Stimulated activated naive CD8-positive, alpha-beta T cell treated with anti-CD3 and anti-CD28 coated beads, Interleukin-15, Interleukin-2, amounts not matched to agents 100 ng/mL and 50 ng/mL, for 24 hours (primary cell): Measurements from ENCODE around the gene USH1C.

ENCODE experiments used
- H3K27ac Mint-ChIP-seq: one replicate; pipeline ENCODE4 v1.8.0; 2021; ENCODE audit warnings: mild to moderate bottlenecking, mixed read lengths
- H3K27me3 Mint-ChIP-seq: one replicate; pipeline ENCODE4 v1.8.0; 2021; ENCODE audit warnings: mixed read lengths
- H3K36me3 Mint-ChIP-seq: one replicate; pipeline ENCODE4 v1.8.0; 2021; ENCODE audit warnings: low read depth, mixed read lengths
- H3K4me1 Mint-ChIP-seq: one replicate; pipeline ENCODE4 v1.8.0; 2021; ENCODE audit warnings: low read depth, mixed read lengths
- H3K4me3 Mint-ChIP-seq: one replicate; pipeline ENCODE4 v1.8.0; 2021; ENCODE audit warnings: mild to moderate bottlenecking, mixed read lengths
- H3K9me3 Mint-ChIP-seq: one replicate; pipeline ENCODE4 v1.8.0; 2021; ENCODE audit warnings: mixed read lengths

USH1C gene

DNA sequence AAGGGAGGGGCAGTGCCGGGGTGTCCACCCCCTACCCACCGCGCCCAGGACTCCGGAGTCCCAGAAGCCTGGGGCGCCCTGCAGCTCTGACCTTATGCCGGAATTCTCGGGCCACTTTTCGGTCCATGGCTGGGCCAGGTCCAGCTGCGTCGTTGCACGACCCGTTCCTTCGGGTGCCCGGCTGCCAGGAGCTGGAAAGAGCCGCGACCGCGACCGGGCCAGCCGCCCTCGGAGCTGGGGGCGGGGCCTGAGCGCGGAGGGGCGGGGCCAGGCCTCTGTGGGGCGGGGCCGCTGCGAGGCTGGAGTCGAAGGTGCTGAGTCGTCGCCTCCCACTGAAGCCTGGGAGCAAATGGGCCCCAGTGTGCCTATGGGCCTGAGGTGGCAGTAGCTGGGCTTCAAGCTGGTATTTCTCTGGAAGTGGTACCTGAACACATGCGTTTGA, at the start of gene USH1C:
USH1C (minus strand) TSS at position 236 of the 442 bp plus-strand sequence; CDS start at position 127, 109 bp downstream.
- H3K9me3 Mint-ChIP-seq, result no peaks in the 10 kb centered on the region
- peak within 1 kb of the TSS; percentile 54 for H3K27ac Mint-ChIP-seq
- H3K4me1 Mint-ChIP-seq, result peaks cover 1% of the 10 kb centered on the region
- H3K4me3 Mint-ChIP-seq, result no peak within 1 kb of the TSS
- no peaks in the 10 kb centered on the region for H3K36me3 Mint-ChIP-seq
- H3K27me3 Mint-ChIP-seq, result peaks cover 47% of the 10 kb centered on the region

DNA sequence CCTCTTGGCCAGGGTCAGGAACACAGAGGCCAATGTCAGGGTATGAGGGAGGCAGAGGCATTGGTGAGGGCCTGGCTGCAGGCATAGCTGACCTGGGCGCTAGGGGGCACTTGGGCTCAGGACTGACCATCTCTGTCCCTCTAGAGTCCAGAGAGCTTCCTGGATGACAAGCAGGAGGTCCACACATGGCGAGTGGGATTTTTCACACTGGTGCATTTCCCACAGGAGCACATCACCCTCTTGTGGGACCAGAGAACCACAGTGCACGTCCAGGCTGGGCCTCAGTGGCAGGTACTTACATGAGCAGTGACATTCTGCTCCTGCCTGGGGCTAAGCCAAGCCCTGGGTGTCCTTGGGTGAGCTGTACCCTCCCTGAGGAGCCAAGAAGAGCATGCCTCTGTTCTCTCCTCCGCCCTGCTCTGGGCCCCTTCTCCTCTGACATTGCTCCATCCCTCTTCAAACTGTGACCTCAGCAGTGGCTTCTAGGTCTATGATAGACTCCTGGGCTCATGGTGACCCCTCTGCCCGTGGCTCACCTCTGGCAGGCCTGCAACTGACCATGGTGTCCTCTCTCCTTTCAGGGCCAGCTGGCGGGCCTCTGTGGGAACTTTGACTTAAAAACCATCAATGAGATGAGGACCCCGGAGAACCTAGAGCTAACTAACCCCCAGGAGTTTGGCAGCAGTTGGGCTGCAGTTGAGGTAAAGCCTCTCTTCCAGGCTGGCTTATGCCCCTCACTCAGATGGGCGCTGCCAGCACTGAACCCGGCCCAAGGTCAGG, 49.4 kb upstream of the USH1C start:
- Mint-ChIP-seq H3K27me3 (no peaks in the 10 kb centered on the region), H3K4me1 (no peaks in the 10 kb centered on the region)

DNA sequence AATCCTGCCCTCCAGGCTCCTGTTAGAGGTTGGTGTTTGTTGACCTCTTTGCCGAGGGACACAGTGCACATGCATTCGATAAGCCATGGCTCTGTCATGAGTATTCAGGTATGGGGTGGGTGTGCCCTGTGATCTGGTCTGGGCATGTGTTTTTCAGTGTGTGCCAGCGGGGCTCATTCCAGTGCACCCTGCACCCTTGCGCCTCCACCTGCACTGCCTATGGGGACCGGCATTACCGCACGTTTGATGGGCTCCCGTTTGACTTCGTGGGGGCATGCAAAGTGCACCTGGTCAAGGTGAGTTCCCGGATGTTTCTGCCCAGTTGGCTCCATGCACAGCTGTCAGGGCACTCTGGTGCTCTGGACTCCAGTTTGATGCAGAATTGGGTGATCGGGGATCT, 47.1 kb upstream of the USH1C start:
- no peak overlapping the region for H3K27ac Mint-ChIP-seq
- H3K27me3 Mint-ChIP-seq, result no peaks in the 10 kb centered on the region
- no peaks in the 10 kb centered on the region for H3K9me3 Mint-ChIP-seq
- H3K4me3 Mint-ChIP-seq, result no peak overlapping the region
- no peaks in the 10 kb centered on the region for H3K4me1 Mint-ChIP-seq
- H3K36me3 Mint-ChIP-seq, result no peaks in the 10 kb centered on the region

More for the DNA sequence above, 49.4 kb upstream of the USH1C start:
- Mint-ChIP-seq H3K36me3 (no peaks in the 10 kb centered on the region), H3K4me3 (no peak overlapping the region), H3K27ac (no peak overlapping the region), H3K9me3 (no peaks in the 10 kb centered on the region)

DNA sequence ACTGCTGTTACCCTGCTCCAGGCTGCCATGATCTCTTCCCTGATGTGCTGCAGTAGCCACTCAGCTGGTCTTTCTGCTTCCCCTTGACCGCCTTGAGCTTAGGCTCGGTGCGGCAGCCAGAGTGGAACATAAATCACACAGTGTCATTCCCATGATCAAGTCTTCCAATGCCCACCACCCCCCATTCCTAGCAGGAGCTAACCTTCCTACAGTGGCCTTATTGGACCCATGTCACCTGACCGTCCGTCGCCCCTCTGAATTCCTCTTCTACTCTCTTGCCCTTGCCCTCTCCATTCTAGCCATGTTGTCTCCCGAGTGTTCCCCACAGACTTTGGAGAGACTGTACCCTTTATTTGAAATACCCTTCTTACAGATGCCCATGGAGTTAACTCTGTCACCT, 46.2 kb upstream of the USH1C start:
- no peak overlapping the region for H3K27ac Mint-ChIP-seq
- no peaks in the 10 kb centered on the region for H3K4me1 Mint-ChIP-seq
- no peaks in the 10 kb centered on the region for H3K36me3 Mint-ChIP-seq
- H3K9me3 Mint-ChIP-seq, result no peaks in the 10 kb centered on the region
- no peaks in the 10 kb centered on the region for H3K27me3 Mint-ChIP-seq
- no peak overlapping the region for H3K4me3 Mint-ChIP-seq

DNA sequence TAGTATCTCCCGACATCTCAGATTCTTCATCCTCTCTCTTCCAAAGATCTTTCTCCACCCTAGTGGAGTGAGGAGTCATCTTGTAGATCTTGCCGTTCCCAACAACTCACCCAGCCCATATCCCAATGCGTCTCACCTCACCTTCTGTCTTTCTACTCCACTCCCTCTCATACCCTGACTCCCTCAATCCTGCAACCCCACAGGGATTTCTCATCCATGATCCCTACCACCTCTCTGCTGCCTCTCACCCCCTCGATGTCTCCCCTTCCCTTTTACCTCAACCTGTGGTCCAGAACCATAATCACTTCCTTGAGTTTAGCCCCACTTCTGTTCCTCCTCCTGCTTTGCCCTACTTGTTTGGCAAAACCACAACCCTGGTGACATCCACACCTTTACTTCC, 44.5 kb upstream of the USH1C start:
- Mint-ChIP-seq H3K4me3 (no peak overlapping the region), H3K9me3 (no peaks in the 10 kb centered on the region), H3K36me3 (no peaks in the 10 kb centered on the region), H3K27ac (no peak overlapping the region), H3K27me3 (no peaks in the 10 kb centered on the region), H3K4me1 (no peaks in the 10 kb centered on the region)

DNA sequence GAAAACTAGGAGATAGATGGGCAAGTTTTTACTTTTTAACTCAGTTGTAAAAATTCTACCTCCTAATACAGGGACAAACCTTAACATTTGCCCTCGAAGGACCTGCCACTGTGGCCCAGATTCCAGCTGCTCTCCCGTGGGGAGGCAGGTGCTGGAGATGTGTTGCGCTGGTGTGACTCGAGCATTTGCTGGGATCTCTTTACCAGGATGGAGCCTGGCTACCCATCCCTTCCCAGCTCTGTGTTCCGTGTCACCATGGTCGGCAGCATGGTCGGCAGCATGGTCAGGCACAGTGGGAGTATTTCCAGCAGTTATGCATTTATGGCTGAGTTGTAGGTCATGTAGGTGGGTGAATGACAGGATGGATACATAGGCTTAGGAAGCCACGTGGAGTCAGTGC, 44.0 kb upstream of the USH1C start:
- Mint-ChIP-seq H3K27ac (no peak overlapping the region), H3K4me3 (no peak overlapping the region), H3K36me3 (no peaks in the 10 kb centered on the region)

DNA sequence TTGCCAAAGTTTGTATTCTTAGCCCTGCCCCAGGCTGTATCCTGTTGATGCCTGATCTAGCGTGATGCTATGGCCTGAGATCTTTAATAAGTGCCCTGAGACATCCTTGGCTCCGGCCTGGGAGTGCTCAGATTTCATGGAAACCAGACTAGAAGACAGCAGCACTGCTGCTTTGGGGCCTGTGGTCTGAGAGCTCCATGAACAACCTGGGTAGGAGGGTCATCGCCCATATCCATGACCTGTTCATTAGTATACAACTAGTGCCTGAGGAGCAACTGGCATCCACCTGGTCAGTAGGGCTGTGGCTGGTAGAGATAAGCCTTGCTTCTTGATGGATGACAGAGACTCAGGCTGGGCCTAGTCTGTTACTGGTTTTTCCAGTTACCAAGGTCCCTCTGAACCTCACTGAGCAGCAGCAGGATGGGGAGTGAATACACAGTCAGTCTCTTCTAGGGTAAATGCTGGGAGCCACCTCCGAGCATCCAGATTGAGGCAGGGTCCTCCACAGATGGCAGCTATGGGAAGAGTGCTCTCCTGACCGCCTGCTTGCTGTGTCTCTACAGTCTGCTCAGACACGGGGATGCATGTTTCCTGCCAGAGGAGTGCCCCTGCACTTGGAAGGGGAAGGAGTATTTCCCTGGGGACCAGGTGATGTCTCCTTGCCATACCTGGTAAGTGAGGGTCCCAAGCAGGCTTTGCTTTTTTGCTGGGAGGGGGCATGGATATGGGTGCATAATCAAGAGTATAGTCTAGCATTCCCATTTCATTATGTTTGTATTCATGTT, 41.9 kb upstream of the USH1C start:
- H3K36me3 Mint-ChIP-seq, result no peaks in the 10 kb centered on the region
- no peaks in the 10 kb centered on the region for H3K4me1 Mint-ChIP-seq
- H3K9me3 Mint-ChIP-seq, result no peaks in the 10 kb centered on the region

More for the DNA sequence above, 44.0 kb upstream of the USH1C start:
- Mint-ChIP-seq H3K27me3 (no peaks in the 10 kb centered on the region), H3K9me3 (no peaks in the 10 kb centered on the region), H3K4me1 (no peaks in the 10 kb centered on the region)

DNA sequence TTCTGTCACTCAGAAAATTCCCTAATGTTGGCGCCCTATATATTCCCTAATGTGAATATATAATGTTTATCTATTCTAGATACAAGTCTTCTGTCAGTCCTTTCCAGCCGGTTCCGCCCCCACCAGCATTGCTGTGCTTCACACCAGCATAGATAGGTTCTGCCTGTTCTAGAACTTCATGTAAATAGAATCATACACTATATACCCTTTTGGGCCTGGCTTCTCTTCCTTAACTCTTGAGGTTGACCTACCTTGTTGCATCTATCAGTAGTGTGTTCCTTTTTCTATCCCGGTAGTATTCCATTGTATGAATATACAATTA, 37.5 kb upstream of the USH1C start:
- H3K4me1 Mint-ChIP-seq, result no peaks in the 10 kb centered on the region
- peaks cover 3% of the 10 kb centered on the region for H3K27me3 Mint-ChIP-seq
- H3K27ac Mint-ChIP-seq, result no peak overlapping the region
- no peaks in the 10 kb centered on the region for H3K9me3 Mint-ChIP-seq
- no peak overlapping the region for H3K4me3 Mint-ChIP-seq
- H3K36me3 Mint-ChIP-seq, result no peaks in the 10 kb centered on the region

More for the DNA sequence above, 41.9 kb upstream of the USH1C start:
- Mint-ChIP-seq H3K27ac (no peak overlapping the region), H3K4me3 (no peak overlapping the region), H3K27me3 (no peaks in the 10 kb centered on the region)

DNA sequence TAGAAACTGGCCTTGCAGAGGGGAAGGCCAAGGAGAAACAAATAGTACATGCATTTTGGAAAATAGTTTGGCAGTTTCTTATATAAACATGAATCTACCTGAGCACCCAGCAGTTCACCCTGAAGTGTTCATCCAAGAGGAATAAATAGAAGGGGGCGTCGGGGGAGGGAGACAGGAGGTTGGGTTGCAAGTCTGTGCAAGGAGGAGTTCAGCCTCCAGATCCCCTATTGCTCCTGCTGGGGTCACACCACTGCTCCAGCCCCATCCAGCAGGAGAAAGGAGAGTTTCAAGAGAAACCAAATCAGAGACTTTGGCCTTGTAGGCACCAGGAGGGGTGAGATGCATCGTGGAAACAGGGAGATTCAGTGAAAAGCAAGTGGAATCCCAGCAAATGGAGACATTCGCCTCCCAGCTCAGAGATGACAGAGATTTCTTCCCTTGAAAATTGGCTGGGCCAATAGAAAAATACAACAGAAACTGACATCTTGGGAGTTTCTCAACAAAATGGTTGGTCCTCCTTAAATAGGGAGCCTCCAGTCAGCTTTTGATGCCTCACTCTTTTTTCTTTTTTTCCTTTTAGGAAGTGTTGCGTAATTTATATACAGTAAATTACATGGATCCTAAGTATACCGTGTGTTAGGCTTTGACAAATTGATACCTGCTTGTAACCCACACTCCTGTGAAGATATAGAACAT, 37.0 kb upstream of the USH1C start:
- Mint-ChIP-seq H3K4me1 (no peaks in the 10 kb centered on the region), H3K27me3 (peaks cover 3% of the 10 kb centered on the region), H3K4me3 (no peak overlapping the region), H3K9me3 (no peaks in the 10 kb centered on the region), H3K36me3 (no peaks in the 10 kb centered on the region), H3K27ac (no peak overlapping the region)

DNA sequence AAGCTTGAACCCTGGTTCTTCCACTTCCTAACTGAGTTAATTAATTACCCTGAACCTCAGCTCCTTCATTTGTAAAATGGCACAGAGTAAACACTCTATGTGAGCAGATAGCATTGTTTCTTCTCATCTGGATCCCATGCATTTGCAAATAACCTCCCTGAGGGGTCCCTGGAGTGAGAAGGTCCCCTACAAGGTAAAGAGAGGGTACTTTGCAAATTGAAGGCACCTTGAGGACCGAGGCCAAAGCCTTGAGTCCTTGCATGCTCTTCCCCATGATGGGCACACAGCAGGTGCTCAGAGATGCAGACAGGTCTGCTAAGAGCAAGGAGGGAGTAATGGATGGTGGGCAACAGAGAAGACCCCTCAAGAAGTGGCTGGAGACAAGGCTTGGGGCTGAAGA, 36.1 kb upstream of the USH1C start:
- no peaks in the 10 kb centered on the region for H3K36me3 Mint-ChIP-seq
- H3K4me3 Mint-ChIP-seq, result no peak overlapping the region
- H3K4me1 Mint-ChIP-seq, result no peaks in the 10 kb centered on the region
- no peak overlapping the region for H3K27ac Mint-ChIP-seq
- peaks cover 3% of the 10 kb centered on the region for H3K27me3 Mint-ChIP-seq
- H3K9me3 Mint-ChIP-seq, result no peaks in the 10 kb centered on the region

DNA sequence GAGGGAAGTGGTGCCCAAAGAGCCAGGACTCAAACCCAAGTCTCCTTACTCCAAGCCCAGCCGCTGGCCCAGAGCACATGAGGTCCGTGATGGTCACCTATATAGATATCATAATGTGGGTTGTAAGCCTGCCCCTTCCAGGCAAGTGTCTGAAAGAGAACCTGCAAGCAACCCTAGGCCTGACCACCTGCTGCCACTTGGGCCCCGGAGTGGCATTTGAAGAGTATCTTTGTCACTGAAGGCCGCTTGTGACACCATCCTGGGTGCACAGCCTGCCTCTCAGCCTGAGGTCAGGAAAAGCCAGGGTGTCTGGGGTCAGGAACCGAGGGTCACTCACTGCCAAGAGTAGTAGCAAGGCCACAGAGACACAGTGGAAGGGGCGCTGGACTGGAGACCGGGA, 35.2 kb upstream of the USH1C start:
- no peak overlapping the region for H3K27ac Mint-ChIP-seq
- no peaks in the 10 kb centered on the region for H3K36me3 Mint-ChIP-seq
- peaks cover 3% of the 10 kb centered on the region for H3K27me3 Mint-ChIP-seq
- no peak overlapping the region for H3K4me3 Mint-ChIP-seq
- H3K9me3 Mint-ChIP-seq, result no peaks in the 10 kb centered on the region
- no peaks in the 10 kb centered on the region for H3K4me1 Mint-ChIP-seq

DNA sequence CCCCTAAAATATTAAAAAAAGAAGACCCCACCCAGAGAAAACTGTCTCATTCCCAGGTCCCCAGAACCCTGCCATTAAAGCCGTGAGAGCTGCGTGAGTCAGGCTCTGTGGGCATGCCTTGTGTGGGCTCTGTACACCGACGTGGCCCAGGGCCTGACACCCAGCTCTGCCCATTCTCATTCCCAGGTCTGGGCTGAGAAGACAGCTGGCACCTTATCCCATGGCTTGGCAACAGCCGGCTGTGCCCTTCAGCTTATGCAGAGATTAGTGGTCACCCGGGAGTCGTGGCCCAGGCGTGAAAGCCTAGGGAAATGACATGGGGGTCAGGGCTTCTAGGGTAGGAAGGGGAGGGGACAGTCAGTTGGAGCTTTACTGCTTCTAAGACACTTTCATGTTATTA, 34.7 kb upstream of the USH1C start:
- Mint-ChIP-seq H3K4me1 (no peaks in the 10 kb centered on the region), H3K36me3 (no peaks in the 10 kb centered on the region), H3K27me3 (peaks cover 3% of the 10 kb centered on the region), H3K9me3 (no peaks in the 10 kb centered on the region), H3K27ac (no peak overlapping the region), H3K4me3 (no peak overlapping the region)

DNA sequence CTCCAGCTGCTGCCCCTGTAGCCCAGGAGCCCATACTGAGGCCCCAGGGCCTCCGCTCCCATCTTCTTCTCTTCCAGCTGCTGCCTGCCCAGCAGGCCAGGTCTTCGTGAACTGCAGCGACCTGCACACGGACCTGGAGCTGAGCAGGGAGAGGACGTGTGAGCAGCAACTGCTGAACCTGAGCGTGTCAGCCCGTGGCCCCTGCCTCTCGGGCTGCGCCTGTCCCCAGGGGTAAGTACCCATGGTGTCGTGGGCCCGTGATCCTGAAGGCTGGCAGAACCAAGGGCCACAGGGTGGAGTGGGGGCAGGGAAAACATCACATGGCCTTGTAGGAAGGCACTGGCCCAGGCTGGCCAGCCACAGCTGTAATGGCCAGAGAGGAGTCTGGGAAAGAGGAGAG, 34.1 kb upstream of the USH1C start:
- Mint-ChIP-seq H3K9me3 (no peaks in the 10 kb centered on the region), H3K27ac (no peak overlapping the region), H3K27me3 (peaks cover 3% of the 10 kb centered on the region), H3K36me3 (no peaks in the 10 kb centered on the region), H3K4me3 (no peak overlapping the region), H3K4me1 (no peaks in the 10 kb centered on the region)

DNA sequence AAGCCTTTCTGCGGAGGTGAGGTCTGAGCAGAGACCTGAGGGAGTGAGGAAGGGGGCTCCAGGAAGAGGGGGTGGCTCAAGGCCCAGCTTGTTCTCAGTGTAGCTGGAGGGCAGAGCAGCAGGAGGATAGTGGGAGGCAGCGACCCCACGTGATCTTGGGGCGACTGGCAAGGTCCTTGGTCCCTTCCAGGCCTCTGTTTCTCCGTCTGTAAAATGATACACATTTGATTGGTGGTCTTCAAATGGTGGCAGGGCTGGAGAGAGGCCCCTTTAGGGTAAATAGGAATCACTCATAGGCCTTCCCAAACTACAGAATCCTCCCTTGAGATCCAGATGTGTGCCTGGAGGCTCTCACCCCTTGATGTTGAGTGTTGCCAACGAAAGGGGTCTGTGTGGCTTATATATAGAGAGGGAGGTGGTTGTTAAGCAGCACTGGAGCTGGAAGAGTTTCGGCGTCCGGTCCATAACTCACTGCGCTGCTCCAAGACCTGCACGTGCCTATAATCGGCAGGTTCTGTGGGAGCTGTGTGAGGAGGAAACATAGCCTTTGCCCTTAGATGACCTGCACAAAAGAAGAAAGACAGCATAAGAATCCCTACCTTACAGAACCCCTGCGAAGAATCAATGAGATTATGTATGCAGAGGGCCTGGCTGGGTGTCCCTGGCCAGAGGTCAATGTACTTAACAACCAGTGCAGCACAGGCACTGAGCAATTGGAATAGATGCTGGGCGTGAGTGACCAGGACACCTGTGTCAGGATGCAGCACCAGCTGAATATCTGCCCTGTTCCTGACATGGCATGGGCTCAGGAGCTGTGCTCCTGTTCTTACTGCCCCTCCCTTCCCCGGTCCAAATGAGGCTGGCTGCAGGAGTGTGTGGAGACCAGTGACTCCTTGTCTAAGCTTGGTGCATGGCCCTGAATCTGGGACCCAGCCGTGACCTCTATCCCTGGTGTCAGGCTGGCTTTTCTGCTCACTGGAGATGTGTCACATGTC, 31.5 kb upstream of the USH1C start:
- H3K4me3 Mint-ChIP-seq, result no peak overlapping the region
- no peaks in the 10 kb centered on the region for H3K9me3 Mint-ChIP-seq
- H3K27ac Mint-ChIP-seq, result no peak overlapping the region
- peaks cover 2% of the 10 kb centered on the region for H3K27me3 Mint-ChIP-seq
- H3K36me3 Mint-ChIP-seq, result no peaks in the 10 kb centered on the region
- H3K4me1 Mint-ChIP-seq, result no peaks in the 10 kb centered on the region
